ENCODE data around the gene KIR3DL2. TPM values are rescaled to one million over a fixed set of nuclear protein-coding genes. Genes with fewer than 3 reads are reported as not detected.
"Not testable (repeated sequence)": the region's sequence is repeated elsewhere in the genome, so short reads cannot be mapped to it uniquely, and the experiment has no call there.

The KIR3DL2 gene
- polyA plus RNA-seq, 1 donor from 2014 or later: not detected

DNA sequence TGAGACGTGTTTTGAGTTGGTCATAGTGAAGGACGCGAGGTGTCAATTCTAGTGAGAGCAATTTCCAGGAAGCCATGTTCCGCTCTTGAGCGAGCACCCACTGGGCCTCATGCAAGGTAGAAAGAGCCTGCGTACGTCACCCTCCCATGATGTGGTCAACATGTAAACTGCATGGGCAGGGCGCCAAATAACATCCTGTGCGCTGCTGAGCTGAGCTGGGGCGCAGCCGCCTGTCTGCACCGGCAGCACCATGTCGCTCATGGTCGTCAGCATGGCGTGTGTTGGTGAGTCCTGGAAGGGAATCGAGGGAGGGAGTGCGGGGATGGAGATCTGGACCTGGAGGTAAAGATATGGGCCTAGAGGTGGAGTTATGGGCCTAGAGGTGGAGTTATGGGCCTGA lies 34.0 kb upstream of the KIR3DL2 start, which contains the start of gene KIR3DL1:
TSS of gene KIR3DL1 (plus strand) at position 218 of the 400 bp plus-strand sequence.
- H3F3A ChIP-seq (ENCODE audit: insufficient read depth, low read length, poor library complexity, severe bottlenecking); H2AFZ ChIP-seq (ENCODE audit: low read depth, low read length): not testable (repeated sequence)

GRCh38 chr19:54817670-54818536 lies 32.3 kb upstream of the KIR3DL2 start:
- Histone ChIP-seq H4K20me1 (ENCODE audit: insufficient read depth) (no peaks in the 10 kb centered on the region), H3K9me2 (ENCODE audit: insufficient read depth, low read length) (no peaks in the 10 kb centered on the region), H2AFZ (ENCODE audit: low read depth, low read length) (no peak overlapping the region), H3K27me3 (ENCODE audit: insufficient read depth, low read depth, low read length) (no peaks in the 10 kb centered on the region), H3K4me3 (ENCODE audit: low read length) (no peak overlapping the region), H3K27ac (ENCODE audit: low read length) (no peak overlapping the region), H3K9ac (ENCODE audit: low read length) (no peak overlapping the region), H3K36me3 (ENCODE audit: insufficient read depth, low read length) (no peaks in the 10 kb centered on the region), H3F3A (ENCODE audit: insufficient read depth, low read length, poor library complexity, severe bottlenecking) (no peaks in the 10 kb centered on the region), H3K4me2 (ENCODE audit: low read length) (no peak overlapping the region), H3K79me2 (replicated peaks; ENCODE audit: insufficient read depth, low read length) (no peaks in the 10 kb centered on the region), H3K9me3 (ENCODE audit: low read length) (no peaks in the 10 kb centered on the region)
- no peak for TF ChIP-seq CTCF (IDR thresholded peaks at IDR 0.05; ENCODE audit: poor library complexity, severe bottlenecking)
- TF ChIP-seq EZH2 (IDR thresholded peaks at IDR 0.05; ENCODE audit: borderline replicate concordance, insufficient read depth, low read length, poor library complexity, severe bottlenecking): no peak
- no peak for TF ChIP-seq POLR2AphosphoS5 (IDR thresholded peaks at IDR 0.05)
- TF ChIP-seq EP300 (conservative IDR thresholded peaks at IDR 0.05; ENCODE audit: poor library complexity, severe bottlenecking): no peak
- no peak for TF ChIP-seq REST (IDR thresholded peaks at IDR 0.05; ENCODE audit: borderline replicate concordance)
- TF ChIP-seq TAF1 (IDR thresholded peaks at IDR 0.05; ENCODE audit: low read depth): no peak
- TF ChIP-seq MXI1 (conservative IDR thresholded peaks at IDR 0.05; ENCODE audit: poor library complexity, severe bottlenecking): no peak
- TF ChIP-seq SMC3 (conservative IDR thresholded peaks at IDR 0.05; ENCODE audit: poor library complexity): no peak
- no peak for TF ChIP-seq RAD21 (conservative IDR thresholded peaks at IDR 0.05)

More for the DNA sequence above, 34.0 kb upstream of the KIR3DL2 start, which contains the start of gene KIR3DL1:
- H3K4me2 ChIP-seq (ENCODE audit: low read length); H3K79me2 ChIP-seq (replicated peaks; ENCODE audit: insufficient read depth, low read length); H4K20me1 ChIP-seq (ENCODE audit: insufficient read depth); H3K9me3 ChIP-seq (ENCODE audit: low read length); H3K27ac ChIP-seq (ENCODE audit: low read length); H3K36me3 ChIP-seq (ENCODE audit: insufficient read depth, low read length); H3K9ac ChIP-seq (ENCODE audit: low read length); H3K4me3 ChIP-seq (ENCODE audit: low read length); H3K27me3 ChIP-seq (ENCODE audit: insufficient read depth, low read depth, low read length); H3K9me2 ChIP-seq (ENCODE audit: insufficient read depth, low read length): not testable (repeated sequence)

GRCh38 chr19:54824416-54824815 lies 25.8 kb upstream of the KIR3DL2 start:
- not testable (repeated sequence) for H3K9ac ChIP-seq (ENCODE audit: low read length); H3F3A ChIP-seq (ENCODE audit: insufficient read depth, low read length, poor library complexity, severe bottlenecking)

GRCh38 chr19:54825326-54825725 lies 24.9 kb upstream of the KIR3DL2 start:
- H3K4me3 ChIP-seq (ENCODE audit: low read length); H4K20me1 ChIP-seq (ENCODE audit: insufficient read depth); H3K79me2 ChIP-seq (replicated peaks; ENCODE audit: insufficient read depth, low read length); H3K27ac ChIP-seq (ENCODE audit: low read length); H3K9me2 ChIP-seq (ENCODE audit: insufficient read depth, low read length); H3K9ac ChIP-seq (ENCODE audit: low read length); H3K9me3 ChIP-seq (ENCODE audit: low read length); H3K4me2 ChIP-seq (ENCODE audit: low read length); H3F3A ChIP-seq (ENCODE audit: insufficient read depth, low read length, poor library complexity, severe bottlenecking); H3K36me3 ChIP-seq (ENCODE audit: insufficient read depth, low read length); H3K27me3 ChIP-seq (ENCODE audit: insufficient read depth, low read depth, low read length); H2AFZ ChIP-seq (ENCODE audit: low read depth, low read length): not testable (repeated sequence)

More at GRCh38 chr19:54824416-54824815, 25.8 kb upstream of the KIR3DL2 start:
- H4K20me1 ChIP-seq (ENCODE audit: insufficient read depth); H3K27me3 ChIP-seq (ENCODE audit: insufficient read depth, low read depth, low read length); H3K4me2 ChIP-seq (ENCODE audit: low read length); H3K27ac ChIP-seq (ENCODE audit: low read length); H3K36me3 ChIP-seq (ENCODE audit: insufficient read depth, low read length); H3K79me2 ChIP-seq (replicated peaks; ENCODE audit: insufficient read depth, low read length); H3K9me2 ChIP-seq (ENCODE audit: insufficient read depth, low read length); H2AFZ ChIP-seq (ENCODE audit: low read depth, low read length); H3K4me3 ChIP-seq (ENCODE audit: low read length); H3K9me3 ChIP-seq (ENCODE audit: low read length): not testable (repeated sequence)

DNA sequence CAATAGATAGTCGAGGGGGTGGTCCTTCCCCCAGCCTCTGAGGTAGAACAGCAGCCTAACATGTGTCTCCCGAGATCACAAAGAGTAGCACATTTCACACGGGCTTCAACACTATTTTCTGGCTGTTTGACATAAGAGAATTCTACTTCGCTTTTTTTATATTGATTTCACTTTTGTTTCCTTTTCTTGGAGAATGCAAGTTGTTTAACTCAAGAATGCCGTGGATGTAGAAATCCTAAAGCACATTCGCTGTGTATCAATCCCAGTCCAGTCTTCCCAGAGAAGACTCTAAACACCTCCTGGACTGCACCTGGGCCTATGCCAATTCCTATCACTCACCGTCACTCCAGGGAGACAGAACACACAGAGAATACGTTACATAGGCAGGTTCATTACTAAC lies 22.2 kb upstream of the KIR3DL2 start:
- not testable (repeated sequence) for H3K27ac ChIP-seq (ENCODE audit: low read length); H3K9me2 ChIP-seq (ENCODE audit: insufficient read depth, low read length); H3K9ac ChIP-seq (ENCODE audit: low read length); H3K4me3 ChIP-seq (ENCODE audit: low read length); H2AFZ ChIP-seq (ENCODE audit: low read depth, low read length); H3K79me2 ChIP-seq (replicated peaks; ENCODE audit: insufficient read depth, low read length); H3K9me3 ChIP-seq (ENCODE audit: low read length); H3K4me2 ChIP-seq (ENCODE audit: low read length); H3K27me3 ChIP-seq (ENCODE audit: insufficient read depth, low read depth, low read length); H3F3A ChIP-seq (ENCODE audit: insufficient read depth, low read length, poor library complexity, severe bottlenecking); H4K20me1 ChIP-seq (ENCODE audit: insufficient read depth); H3K36me3 ChIP-seq (ENCODE audit: insufficient read depth, low read length)

Measured in neural cell (in vitro differentiated cells).